ENCODE results near the gene SSNA1.
A peak's percentile ranks its signal among the peaks of the same experiment; 100 is the strongest.

Gene SSNA1

DNA sequence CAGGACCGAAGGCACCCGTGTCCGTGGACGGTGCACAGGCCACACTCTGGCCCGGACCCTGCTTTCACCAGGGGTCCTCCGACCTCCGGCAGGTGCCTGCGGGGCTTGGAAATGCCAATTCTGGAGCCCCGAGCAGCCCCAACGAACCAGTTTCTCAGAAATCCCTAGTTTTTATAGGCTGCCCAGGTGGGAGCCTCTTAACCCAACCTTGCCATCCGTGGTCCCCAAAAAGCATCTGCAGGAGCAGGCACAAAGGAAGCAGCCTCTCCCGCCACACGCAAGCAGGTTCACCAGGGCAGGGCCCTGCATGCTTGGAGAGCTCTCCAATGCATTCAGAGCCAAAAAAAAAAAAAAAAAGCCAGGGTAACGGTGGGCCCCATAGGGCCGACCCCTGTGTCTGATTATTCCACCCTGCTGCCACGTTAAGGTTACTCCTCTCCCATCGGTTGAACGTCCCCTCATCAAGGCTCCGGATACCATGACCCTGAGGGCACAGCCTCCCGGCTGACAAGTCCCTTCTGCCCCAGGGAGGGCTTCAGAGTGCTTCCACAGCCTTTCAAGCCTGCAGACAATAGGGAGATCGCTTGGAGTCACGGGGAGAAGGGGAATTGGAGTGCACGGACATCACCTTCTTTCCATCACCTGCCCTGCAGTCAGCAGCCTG is 12.9 kb downstream of the SSNA1 start:
- DNase-seq: no peak

DNA sequence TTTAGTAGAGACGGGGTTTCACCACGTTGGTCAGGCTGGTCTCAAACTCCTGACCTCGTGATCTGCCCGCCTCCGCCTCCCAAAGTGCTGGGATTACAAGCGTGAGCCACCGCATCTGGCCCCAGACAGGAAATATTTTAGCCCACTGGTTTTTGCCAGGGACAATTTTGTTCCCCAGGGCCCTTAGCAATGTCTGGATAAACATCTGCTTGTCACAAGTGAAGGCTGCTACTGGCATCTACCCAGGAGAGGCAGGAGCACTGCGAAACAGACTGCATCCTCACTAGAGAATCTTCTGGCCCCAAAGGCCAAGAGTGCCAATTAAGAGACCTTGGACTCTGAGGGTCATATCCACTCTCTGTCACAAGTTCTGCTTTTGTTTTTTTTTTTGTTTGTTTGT is 14.5 kb downstream of the SSNA1 start:
- DNase-seq: no peak

- DNase-seq: no peak
These were observed 16.3 kb downstream of the SSNA1 start for GRCh38 chr9:137204731-137205125.

DNA sequence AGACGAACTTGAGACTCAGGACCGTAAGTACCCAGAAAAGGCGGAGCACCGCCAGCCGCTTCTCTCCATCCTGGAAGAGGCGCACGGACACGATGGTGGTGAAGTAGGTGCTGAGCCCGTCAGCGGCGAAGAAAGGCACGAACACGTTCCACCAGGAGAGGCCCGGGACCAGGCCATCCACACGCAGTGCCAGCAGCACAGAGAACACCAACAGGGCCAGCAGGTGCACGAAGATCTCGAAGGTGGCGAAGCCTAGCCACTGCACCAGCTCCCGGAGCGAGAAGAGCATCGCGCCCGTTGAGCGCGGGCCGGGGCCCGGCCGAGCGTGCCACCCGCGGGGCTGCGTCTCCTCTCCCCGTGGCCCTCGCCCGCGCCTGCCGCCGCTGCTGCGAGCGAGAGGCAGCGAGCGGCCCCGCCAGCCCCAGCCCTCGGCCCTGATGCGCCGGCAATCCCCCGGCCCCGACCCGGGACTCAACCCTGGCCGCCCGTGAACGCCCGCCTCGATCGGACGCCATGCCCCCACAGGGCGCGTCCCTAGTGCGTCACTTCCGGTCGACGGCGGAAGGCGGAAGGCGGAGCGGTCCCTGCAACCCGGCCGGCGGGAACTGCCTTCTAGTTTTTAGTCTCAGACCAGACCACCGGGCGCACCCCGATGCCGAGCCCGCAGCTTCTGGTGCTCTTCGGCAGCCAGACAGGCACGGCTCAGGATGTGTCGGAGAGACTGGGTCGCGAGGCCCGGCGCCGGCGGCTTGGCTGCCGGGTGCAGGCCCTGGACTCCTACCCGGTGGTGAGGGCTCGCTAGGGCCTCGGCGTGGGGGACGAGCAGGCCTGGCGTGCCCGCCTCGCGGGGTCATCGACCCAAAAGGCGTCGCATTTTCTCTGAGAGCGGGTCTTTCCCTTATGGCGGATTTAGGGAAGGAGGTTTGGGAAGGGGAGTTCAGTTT is 16.9 kb downstream of the SSNA1 start, which contains the start of the genes NDOR1 and TMEM203:
Gene NDOR1 (plus strand): TSS at position 575 of the 944 bp plus-strand sequence. CDS start 78 bp downstream, at position 653.
Gene TMEM203 (minus strand): TSS at position 523 of the 944 bp plus-strand sequence. CDS start 234 bp downstream, at position 289.
- peak; percentile 88 for DNase-seq

- no peak for DNase-seq
These were observed 18.1 kb downstream of the SSNA1 start for GRCh38 chr9:137206602-137207001.

DNA sequence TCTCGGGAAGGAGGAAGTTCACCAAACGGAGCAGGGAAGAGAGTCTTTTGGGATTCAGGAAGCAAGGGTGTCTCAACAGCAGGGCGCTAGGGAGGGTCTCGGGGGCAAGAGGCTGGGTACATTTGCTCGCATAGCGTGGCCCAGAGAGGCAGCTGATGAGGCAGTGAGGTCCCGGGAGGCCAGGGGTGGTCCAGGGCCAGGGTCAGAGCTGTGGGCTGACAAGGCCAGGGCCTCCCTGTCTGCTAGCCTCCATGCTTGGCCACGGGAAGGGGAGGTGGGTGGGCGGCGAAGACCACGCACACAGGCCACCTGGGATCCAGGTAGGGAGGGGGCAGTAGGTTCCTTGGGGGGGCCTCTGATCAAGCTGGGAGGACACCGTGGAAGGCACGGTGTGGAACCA is 23.1 kb downstream of the SSNA1 start:
- no peak for DNase-seq

- DNase-seq: no peak
These were observed 24.0 kb downstream of the SSNA1 start for GRCh38 chr9:137212520-137212919.

- no peak for DNase-seq
These were observed 24.9 kb downstream of the SSNA1 start for GRCh38 chr9:137213160-137214060.

DNA sequence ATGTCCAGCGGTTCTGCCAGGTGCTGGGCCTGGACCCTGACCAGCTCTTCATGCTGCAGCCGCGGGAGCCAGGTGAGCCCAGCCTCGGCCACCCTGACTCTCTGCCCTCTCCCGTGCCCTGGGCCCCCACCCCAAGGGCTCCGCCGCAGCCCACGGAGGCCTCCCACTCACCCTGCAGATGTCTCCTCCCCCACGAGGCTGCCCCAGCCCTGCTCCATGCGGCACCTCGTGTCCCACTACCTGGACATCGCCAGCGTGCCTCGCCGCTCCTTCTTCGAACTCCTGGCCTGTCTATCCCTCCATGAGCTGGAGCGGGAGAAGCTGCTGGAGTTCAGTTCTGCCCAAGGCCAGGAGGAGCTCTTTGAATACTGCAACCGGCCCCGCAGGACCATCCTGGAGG is 26.1 kb downstream of the SSNA1 start:
- no peak for DNase-seq

DNA sequence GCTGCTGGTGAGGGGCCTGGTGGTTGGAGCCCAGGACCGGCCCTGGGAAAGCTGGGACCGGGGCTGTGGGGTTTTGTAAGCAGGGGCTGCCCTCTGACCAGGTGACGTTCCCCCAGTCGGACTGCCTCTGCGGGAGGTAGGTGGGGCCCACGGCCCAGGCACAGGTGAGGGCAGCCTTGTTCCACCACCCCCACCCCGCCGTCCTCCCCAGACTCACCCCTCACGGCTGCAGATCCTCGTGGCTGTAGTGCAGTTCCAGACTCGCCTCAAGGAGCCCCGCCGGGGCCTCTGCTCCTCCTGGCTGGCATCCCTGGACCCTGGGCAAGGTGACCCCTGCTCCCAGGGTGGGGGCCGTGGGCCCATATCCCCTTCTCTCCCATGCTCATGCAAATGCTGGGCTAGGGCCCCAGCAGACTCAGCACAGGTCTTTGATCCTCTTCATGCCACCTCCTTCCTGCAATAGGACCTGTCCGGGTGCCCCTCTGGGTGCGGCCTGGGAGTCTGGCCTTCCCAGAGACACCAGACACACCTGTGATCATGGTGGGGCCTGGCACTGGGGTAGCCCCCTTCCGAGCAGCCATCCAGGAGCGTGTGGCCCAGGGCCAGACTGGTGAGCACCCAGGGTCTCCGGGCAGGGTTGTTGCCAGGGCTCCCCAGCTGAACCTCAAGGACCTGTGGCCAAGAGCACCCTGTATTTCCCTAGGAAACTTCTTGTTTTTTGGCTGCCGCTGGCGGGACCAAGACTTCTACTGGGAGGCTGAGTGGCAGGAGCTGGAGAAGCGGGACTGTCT is 26.9 kb downstream of the SSNA1 start:
- DNase-seq: no peak

DNA sequence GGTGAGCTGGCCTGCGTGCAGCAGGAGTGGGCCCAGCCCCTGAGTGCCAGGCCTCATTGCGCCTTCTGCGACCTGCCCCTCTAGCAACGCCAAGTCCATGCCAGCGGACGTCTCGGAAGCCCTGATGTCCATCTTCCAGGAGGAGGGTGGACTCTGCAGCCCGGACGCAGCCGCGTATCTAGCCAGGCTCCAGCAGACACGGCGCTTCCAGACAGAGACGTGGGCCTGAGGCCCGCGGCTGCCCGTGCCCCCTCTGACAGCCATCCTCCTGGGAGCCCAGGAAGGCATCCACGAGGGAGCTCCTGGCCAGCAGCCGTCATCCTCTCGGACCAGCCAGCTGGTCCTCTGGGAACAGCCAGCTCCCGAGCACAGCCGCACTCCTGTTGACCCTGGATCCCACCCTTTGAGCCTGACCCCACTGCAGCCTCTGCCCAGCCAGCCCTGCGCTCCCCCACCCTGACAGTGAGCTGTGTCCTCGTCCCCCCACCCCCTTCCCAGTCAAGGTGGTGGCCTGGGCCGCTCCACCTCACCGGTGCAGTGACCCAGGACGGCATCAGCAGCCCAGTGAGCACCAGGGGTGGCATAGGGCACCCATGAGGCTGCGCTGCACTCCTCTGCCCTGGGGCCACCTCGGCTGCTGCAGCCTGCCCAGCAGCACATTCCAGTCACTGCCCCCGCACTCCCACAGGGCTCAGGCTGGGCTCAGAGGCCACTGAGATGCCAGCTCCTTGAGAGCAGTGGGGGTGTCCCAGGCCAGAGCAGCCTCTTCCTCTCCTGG is 27.9 kb downstream of the SSNA1 start:
- no peak for DNase-seq

GRCh38 chr9:137217276-137218211 is 29.1 kb downstream of the SSNA1 start:
- no peak for DNase-seq

GRCh38 chr9:137218212-137218753 is 29.8 kb downstream of the SSNA1 start:
- no peak for DNase-seq

GRCh38 chr9:137218754-137219271 is 30.3 kb downstream of the SSNA1 start:
- no peak for DNase-seq

DNA sequence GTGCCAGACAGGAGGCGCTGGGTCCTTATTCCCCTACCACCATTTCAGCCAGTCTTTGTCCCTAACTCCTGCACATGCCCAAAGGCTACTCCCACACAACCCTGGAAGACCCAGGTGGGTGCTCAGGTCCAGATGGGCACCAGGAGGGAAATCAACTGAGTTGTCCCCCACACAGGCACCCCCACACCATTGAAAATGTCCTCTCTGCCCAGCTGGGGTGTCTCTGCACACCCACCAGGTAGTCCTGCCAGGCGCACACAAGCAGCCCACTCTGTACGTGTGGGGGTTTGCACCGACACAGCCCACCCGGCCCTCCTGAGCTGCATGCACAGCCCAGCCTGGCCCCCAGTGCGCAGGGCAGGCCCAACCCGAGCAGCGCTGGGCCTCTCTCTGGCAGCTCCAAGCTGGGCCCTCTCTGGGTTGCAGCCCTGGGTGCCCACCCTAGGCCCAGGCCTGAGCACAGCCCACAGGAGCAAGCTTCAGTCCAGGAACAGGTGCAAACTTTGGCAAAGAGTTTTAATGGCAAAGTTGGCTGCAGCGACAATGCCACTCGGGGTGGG is 31.4 kb downstream of the SSNA1 start:
- DNase-seq: no peak

DNA sequence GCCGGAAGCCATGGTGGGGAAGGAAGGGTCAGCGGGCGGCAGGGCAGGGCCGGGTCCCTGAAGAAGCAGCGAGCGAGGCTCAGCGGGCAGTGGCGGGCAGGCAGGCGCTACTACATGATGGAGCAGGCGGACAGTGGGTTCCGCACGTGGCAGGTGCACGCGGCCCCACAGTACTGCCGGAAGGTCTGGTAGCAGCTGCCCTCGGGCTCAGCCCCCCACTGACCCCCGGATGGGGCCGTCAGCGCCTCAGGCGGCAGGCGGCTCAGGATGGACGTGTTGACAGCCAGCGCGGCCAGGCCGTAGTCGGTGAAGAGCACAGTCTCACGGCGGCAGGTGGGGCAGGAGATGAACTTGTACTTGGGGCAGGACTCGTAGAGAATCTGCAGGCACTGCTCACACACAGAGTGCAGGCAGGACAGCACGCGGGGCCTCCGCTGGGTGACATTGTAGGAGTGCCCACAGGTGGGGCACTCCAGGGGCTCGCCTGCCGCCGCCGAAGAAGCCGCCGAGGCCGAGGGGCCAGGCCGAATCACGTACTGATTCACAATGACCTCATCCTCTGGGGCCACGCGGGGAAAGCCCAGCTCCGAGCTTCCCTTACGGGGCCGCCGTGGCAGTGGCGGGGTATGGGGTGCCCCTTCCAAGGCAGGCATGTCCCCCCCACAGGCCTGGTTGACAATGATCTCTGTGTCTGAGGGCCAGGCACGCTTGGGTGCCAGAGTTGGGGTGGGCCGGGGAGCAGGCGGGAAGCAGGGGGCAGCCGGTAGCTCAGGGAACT is 32.0 kb downstream of the SSNA1 start:
- no peak for DNase-seq

- no peak for DNase-seq
These were observed 32.6 kb downstream of the SSNA1 start for GRCh38 chr9:137221095-137221505.

DNA sequence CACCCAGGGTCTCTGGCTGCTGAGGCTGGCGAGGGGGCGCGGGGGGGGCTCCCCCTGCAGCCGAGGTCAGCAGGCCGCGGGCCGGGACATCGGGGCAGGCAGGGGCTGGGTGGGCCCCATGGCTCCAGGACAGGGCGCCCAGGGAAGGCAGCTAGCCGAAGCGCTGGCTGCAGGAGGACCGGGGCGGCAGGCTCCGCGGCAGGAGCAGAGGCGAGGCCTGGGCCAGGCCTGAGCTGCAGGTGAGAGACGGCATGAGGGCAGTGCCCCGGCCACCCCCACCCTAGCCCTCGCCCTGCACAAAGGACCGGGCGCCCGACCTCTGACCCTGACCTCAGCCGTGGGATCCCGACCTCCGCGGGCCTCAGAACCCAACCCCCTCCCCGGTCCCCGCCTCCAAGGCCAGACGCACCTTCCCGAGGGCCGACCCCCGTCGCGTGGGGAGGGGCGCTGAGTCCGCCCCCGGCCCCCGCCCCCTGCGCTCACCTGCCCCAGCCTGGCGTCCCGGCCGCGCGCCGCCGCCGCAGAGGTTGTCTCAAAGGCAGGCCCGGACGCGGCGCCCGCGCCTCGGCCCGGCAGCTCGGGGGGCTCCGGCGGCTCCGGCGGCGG is 33.1 kb downstream of the SSNA1 start:
- DNase-seq: peak; percentile 49

All from NCI-H345 (cell line).